ENCODE results near the gene IFNA8. TPM values are rescaled to one million over a fixed set of nuclear protein-coding genes. Genes with fewer than 3 reads are reported as not detected.

IFNA8 gene
- total RNA-seq, 2 donors from 2014 or later, result not detected

- no peaks in the 10 kb centered on the region for H3K36me3 ChIP-seq
- intact Hi-C loops (cut with DNase I), result loop anchor here (5.0 kb wide), 1 partner anchor 82 kb away; no protein-coding TSS in a partner anchor
- no peak overlapping the region for H3K4me3 ChIP-seq
- no peaks in the 10 kb centered on the region for H3K4me1 ChIP-seq (replicated peaks)
- TF ChIP-seq POLR2AphosphoS5 (IDR thresholded peaks at IDR 0.05), result no peak
- no peak for TF ChIP-seq CTCF (IDR thresholded peaks at IDR 0.05)
- TF ChIP-seq POLR2A (IDR thresholded peaks at IDR 0.05), result no peak
- no peak for DNase-seq (ENCODE audit: low spot score)
- H3K27me3 ChIP-seq (replicated peaks; ENCODE audit: insufficient read depth), result peaks cover 6% of the 10 kb centered on the region
- H3K27ac ChIP-seq, result no peak overlapping the region
- no peaks in the 10 kb centered on the region for H3K9me3 ChIP-seq
- 92% methylated on average over 5 of the region's 5 CpGs for WGBS
Measured at GRCh38 chr9:21398955-21399489, 9.9 kb upstream of the IFNA8 start.

- H3K4me1 ChIP-seq (replicated peaks), result no peaks in the 10 kb centered on the region
- intact Hi-C loops (cut with DNase I), result loop anchor here (5.0 kb wide), 1 partner anchor 83 kb away; no protein-coding TSS in a partner anchor
- no peak for DNase-seq (ENCODE audit: low spot score)
- no peaks in the 10 kb centered on the region for H3K36me3 ChIP-seq
- WGBS, result 19% methylated on average over 3 of the region's 3 CpGs
- H3K9me3 ChIP-seq, result no peaks in the 10 kb centered on the region
- peaks cover 6% of the 10 kb centered on the region for H3K27me3 ChIP-seq (replicated peaks; ENCODE audit: insufficient read depth)
- no peak for TF ChIP-seq POLR2AphosphoS5 (IDR thresholded peaks at IDR 0.05)
- TF ChIP-seq POLR2A (IDR thresholded peaks at IDR 0.05), result no peak
- no peak for TF ChIP-seq CTCF (IDR thresholded peaks at IDR 0.05)
- no peak overlapping the region for H3K27ac ChIP-seq
- no peak overlapping the region for H3K4me3 ChIP-seq
Measured at GRCh38 chr9:21399956-21400355, 9.0 kb upstream of the IFNA8 start.

GRCh38 chr9:21402386-21403251, 6.3 kb upstream of the IFNA8 start:
- Histone ChIP-seq H3K27me3 (replicated peaks; ENCODE audit: insufficient read depth) (peaks cover 6% of the 10 kb centered on the region), H3K4me1 (replicated peaks) (no peaks in the 10 kb centered on the region), H3K36me3 (no peaks in the 10 kb centered on the region), H3K9me3 (no peaks in the 10 kb centered on the region), H3K27ac (no peak overlapping the region), H3K4me3 (peak overlapping the region; percentile 7 to 11)
- TF ChIP-seq CTCF (IDR thresholded peaks at IDR 0.05) (no peak), POLR2A (IDR thresholded peaks at IDR 0.05) (no peak), POLR2AphosphoS5 (IDR thresholded peaks at IDR 0.05) (no peak)
- 3% methylated on average over 53 of the region's 53 CpGs for WGBS
- no peak for DNase-seq (ENCODE audit: low spot score)
- intact Hi-C loops (cut with DNase I), result no loop called here

- intact Hi-C loops (cut with DNase I), result no loop called here
- Histone ChIP-seq H3K36me3 (no peaks in the 10 kb centered on the region), H3K4me3 (no peak overlapping the region), H3K4me1 (replicated peaks) (no peaks in the 10 kb centered on the region), H3K9me3 (no peaks in the 10 kb centered on the region), H3K27me3 (replicated peaks; ENCODE audit: insufficient read depth) (peaks cover 6% of the 10 kb centered on the region), H3K27ac (no peak overlapping the region)
- no peak for DNase-seq (ENCODE audit: low spot score)
- TF ChIP-seq POLR2AphosphoS5 (IDR thresholded peaks at IDR 0.05) (no peak), CTCF (IDR thresholded peaks at IDR 0.05) (no peak), POLR2A (IDR thresholded peaks at IDR 0.05) (no peak)
- 37% methylated on average over 3 of the region's 3 CpGs for WGBS
Measured at GRCh38 chr9:21404146-21404545, 4.8 kb upstream of the IFNA8 start.
